GM10266 (cell line): Measurements from ENCODE around the gene ATG7.

Experiments used
- DNase-seq: peaks from one replicate; pipeline ENCODE4 v3.0.0; 2012; ENCODE audit errors: extremely low spot score
- TF ChIP-seq, protein P1 (sequence below): IDR thresholded peaks from 2 replicates; pipeline ENCODE4 v1.5.1; 2012; ENCODE audit warnings: mild to moderate bottlenecking, low read depth; ENCODE audit not compliant: control insufficient read depth, insufficient read depth; ENCODE audit errors: missing control alignments

The ATG7 gene

DNA sequence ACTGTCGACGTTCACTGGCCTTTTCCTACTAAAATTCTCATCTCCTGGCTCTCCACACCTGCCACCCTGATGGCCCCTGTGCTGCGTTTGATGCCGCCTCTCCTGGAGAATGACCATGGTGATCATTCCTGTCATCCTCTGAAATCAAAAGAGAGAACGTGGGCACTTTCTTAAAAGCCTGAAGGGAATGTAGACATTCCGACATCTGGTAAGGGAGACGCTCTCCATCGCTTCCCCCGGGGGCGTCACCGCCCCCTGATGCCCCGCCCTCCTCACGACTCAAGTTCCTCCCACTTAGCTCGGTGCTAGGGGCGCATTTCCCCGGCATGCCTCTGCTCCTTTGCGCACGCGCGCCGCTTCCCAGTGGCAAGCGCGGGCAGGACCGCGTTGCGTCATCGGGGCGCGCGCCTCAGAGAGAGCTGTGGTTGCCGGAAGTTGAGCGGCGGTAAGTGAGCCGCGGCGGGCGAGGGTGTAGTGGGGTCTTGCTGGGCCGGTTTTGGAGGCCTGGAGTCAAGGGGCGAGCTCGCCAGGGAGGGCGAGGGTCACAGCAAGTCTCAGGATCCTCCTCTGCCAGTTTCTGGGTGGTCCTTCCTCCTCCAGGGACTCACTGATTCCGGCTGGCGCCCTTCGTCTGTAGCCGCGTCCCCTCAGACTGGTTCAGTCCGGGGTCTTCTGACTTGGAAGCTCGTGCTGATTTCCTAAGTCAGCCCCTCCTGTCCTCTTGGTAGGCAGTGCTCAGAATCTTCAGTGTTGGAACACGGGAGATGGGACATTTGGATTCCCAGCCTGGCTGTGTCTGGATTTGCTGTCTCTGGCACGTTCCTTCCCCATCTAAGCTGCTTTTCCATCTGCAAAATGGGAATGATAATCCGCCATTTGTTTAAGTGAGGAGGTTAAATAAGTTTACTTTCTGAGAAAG is at the start of gene ATG7:
TSS of gene ATG7 (plus strand) at position 412 of the 919 bp plus-strand sequence. CDS start 26,299 bp downstream, outside the sequence.
- TF ChIP-seq, protein P1, sequence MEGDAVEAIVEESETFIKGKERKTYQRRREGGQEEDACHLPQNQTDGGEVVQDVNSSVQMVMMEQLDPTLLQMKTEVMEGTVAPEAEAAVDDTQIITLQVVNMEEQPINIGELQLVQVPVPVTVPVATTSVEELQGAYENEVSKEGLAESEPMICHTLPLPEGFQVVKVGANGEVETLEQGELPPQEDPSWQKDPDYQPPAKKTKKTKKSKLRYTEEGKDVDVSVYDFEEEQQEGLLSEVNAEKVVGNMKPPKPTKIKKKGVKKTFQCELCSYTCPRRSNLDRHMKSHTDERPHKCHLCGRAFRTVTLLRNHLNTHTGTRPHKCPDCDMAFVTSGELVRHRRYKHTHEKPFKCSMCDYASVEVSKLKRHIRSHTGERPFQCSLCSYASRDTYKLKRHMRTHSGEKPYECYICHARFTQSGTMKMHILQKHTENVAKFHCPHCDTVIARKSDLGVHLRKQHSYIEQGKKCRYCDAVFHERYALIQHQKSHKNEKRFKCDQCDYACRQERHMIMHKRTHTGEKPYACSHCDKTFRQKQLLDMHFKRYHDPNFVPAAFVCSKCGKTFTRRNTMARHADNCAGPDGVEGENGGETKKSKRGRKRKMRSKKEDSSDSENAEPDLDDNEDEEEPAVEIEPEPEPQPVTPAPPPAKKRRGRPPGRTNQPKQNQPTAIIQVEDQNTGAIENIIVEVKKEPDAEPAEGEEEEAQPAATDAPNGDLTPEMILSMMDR, result no peak
- DNase-seq, result peak; percentile 93

- TF ChIP-seq, protein P1, result no peak
- no peak for DNase-seq
Observed at GRCh38 chr3:11224010-11224409, 48.2 kb upstream of the ATG7 start.

GRCh38 chr3:11224870-11225229 is 47.3 kb upstream of the ATG7 start:
- TF ChIP-seq, protein P1, result no peak
- no peak for DNase-seq

DNA sequence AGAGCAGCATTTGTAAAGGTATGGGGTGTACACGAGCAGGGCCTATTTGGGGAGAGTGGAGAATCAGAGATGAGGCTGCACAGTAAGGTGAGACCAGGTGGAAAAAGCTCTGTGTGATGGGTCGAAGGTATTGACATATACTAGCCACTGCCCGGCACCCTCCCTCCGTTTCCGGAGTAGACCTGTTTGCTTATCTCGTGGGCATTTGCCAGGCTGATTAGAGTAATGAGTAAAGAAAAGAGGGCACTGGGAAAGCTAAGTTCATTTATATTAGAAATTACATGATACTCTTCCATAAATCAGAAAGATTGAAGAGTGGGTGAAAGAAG is 46.2 kb upstream of the ATG7 start:
- TF ChIP-seq, protein P1, result no peak
- no peak for DNase-seq

DNA sequence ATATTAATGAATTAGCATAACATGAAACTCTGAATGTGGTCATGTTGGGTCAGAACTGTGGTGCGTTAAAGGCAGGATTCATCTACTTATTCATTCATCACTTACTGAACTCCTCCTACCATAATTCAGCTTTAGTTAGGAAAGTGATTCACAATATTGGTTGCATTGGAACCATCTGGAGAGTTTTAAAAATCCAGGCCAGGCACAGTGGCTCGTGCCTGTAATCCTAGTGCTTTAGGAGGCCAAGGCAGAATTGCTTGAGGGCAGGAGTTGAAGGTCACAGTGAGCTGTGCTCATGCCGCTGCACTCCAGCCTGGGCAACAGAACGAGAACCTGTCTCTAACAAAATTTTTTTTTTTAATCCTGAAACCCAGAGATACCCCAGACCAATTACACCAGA is 44.2 kb upstream of the ATG7 start:
- TF ChIP-seq, protein P1, result no peak
- no peak for DNase-seq

DNA sequence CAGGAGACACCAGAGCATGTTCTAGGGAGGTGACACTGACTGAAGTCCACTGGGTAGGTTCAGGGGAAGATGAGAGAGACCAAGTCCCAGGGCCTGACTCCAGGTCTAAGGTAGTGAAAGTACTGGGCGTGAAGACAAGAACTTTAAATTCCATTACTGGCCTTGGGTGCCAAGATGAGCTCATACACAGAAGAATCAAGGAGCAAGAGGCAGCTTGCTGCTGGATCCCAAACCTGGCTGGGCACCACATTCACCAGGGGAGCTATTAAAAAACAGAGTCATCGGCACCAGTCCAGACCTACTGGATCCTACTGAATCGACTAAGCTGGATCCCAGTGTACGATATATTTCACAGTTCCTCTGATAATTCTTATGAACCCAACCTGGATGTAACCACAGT is 42.1 kb upstream of the ATG7 start:
- TF ChIP-seq, protein P1, result no peak
- DNase-seq, result no peak

DNA sequence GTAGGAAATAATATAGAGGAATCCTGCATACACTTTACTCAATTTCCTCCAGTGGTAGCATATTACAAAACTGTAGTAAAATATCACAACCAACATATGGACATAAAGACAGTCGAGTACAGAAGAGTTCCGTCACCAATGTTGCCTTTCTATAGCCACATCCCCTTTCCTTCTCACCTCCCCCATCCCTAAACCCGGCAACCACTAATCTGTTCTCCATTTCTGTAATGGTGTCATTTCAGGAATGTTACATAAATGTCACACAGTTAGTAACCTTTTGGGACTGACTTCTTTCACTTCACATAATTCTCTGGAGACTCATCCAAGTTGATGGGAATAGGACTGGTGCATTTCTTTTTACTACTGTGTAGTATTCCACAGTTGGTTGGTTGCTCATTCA is 41.4 kb upstream of the ATG7 start:
- DNase-seq, result no peak
- TF ChIP-seq, protein P1, result no peak
